HepG2 (cell line): ENCODE measurements around the gene BLOC1S4. TPM values are rescaled to one million over a fixed set of nuclear protein-coding genes. Genes with fewer than 3 reads are reported as not detected.

Experiments used
- CCDC6 ChIP-seq: sonication (generic); formaldehyde crosslinking; IDR thresholded peaks from 2 replicates; pipeline ENCODE4 v1.8.1; 2022; ENCODE audit warnings: mild to moderate bottlenecking, missing genetic modification reagents, moderate library complexity
- CREB3 ChIP-seq: sonication (generic); formaldehyde crosslinking; IDR thresholded peaks from 2 replicates; pipeline ENCODE4 v1.5.0; 2020; ENCODE audit warnings: missing genetic modification reagents
- DR1 ChIP-seq: sonication (generic); formaldehyde crosslinking; IDR thresholded peaks from 2 replicates; pipeline ENCODE4 v1.8.0; 2021; ENCODE audit warnings: mild to moderate bottlenecking, missing genetic modification reagents, inconsistent platforms
- HNRNPLL ChIP-seq: fragments of 200-400 bp; formaldehyde crosslinking; IDR thresholded peaks from 2 replicates; pipeline ENCODE4 v1.6.1; 2017; ENCODE audit warnings: mild to moderate bottlenecking, low read depth, low read length; ENCODE audit not compliant: poor library complexity, severe bottlenecking
- MEF2D ChIP-seq: sonication (generic); formaldehyde crosslinking; IDR thresholded peaks from 2 replicates; pipeline ENCODE4 v1.5.1; 2020; ENCODE audit warnings: mild to moderate bottlenecking, missing genetic modification reagents
- MNT ChIP-seq: fragments of 450-650 bp; IDR thresholded peaks from 2 replicates; pipeline ENCODE4 v1.6.1; 2016
- MXI1 ChIP-seq: IDR thresholded peaks from 3 replicates; pipeline ENCODE4 v1.6.1; 2012; ENCODE audit warnings: low read depth, low read length, inconsistent platforms, borderline replicate concordance
- POGK ChIP-seq: sonication (generic); formaldehyde crosslinking; conservative IDR thresholded peaks from 2 replicates; pipeline ENCODE4 v1.8.0; 2022; ENCODE audit warnings: mild to moderate bottlenecking, moderate library complexity, missing genetic modification reagents
- PPARG ChIP-seq: conservative IDR thresholded peaks from 2 replicates; pipeline ENCODE4 v1.6.1; 2016; ENCODE audit warnings: missing biosample characterization, missing genetic modification reagents
- PTBP1 ChIP-seq: fragments of 200-400 bp; formaldehyde crosslinking; IDR thresholded peaks from 2 replicates; pipeline ENCODE4 v1.6.1; 2018; ENCODE audit warnings: low read length, low read depth; ENCODE audit not compliant: poor library complexity, severe bottlenecking
- SP5 ChIP-seq: IDR thresholded peaks from 2 replicates; pipeline ENCODE4 v1.6.1; 2016; ENCODE audit warnings: low read depth, borderline replicate concordance
- TCF12 ChIP-seq, 2 experiments: fragments of 450-650 bp in 1 of 2; sonication (generic) in 1 of 2; formaldehyde crosslinking in 1 of 2; IDR thresholded peaks; 2 replicates each; pipeline versions ENCODE4 v1.6.1 to v1.8.0; 2017 to 2022; ENCODE audit warnings: antibody characterized with exemption in 1 of 2, mild to moderate bottlenecking in 1 of 2, missing genetic modification reagents in 1 of 2, moderate library complexity in 1 of 2
- TRAFD1 ChIP-seq: sonication (generic); formaldehyde crosslinking; IDR thresholded peaks from 2 replicates; pipeline ENCODE4 v1.5.1; 2020; ENCODE audit warnings: missing genetic modification reagents, mild to moderate bottlenecking, borderline replicate concordance
- ZFP36L1 ChIP-seq: sonication (generic); formaldehyde crosslinking; IDR thresholded peaks from 2 replicates; pipeline ENCODE4 v1.8.0; 2022; ENCODE audit warnings: mild to moderate bottlenecking, missing genetic modification reagents, moderate library complexity
- ZNF136 ChIP-seq: sonication (generic); formaldehyde crosslinking; IDR thresholded peaks from 2 replicates; pipeline ENCODE4 v1.8.1; 2022; ENCODE audit warnings: low read depth, mild to moderate bottlenecking, moderate library complexity, missing genetic modification reagents
- ZNF496 ChIP-seq: sonication (generic); formaldehyde crosslinking; IDR thresholded peaks from 2 replicates; pipeline ENCODE4 v1.8.1; 2023; ENCODE audit warnings: mild to moderate bottlenecking, moderate library complexity, missing genetic modification reagents; ENCODE audit not compliant: insufficient replicate concordance
- ZNF512 ChIP-seq: sonication (generic); formaldehyde crosslinking; IDR thresholded peaks from 2 replicates; pipeline ENCODE4 v1.4.0; 2020; ENCODE audit warnings: mild to moderate bottlenecking, missing genetic modification reagents
- ZNF564 ChIP-seq: sonication (generic); formaldehyde crosslinking; IDR thresholded peaks from 2 replicates; pipeline ENCODE4 v1.8.1; 2023; ENCODE audit warnings: mild to moderate bottlenecking, missing genetic modification reagents
- ZNF639 ChIP-seq: conservative IDR thresholded peaks from 2 replicates; pipeline ENCODE4 v1.6.1; 2018; ENCODE audit warnings: missing genetic modification reagents
- ZNF816 ChIP-seq: sonication (generic); formaldehyde crosslinking; IDR thresholded peaks from 2 replicates; pipeline ENCODE4 v1.8.0; 2022; ENCODE audit warnings: missing genetic modification reagents, mild to moderate bottlenecking, borderline replicate concordance
- polyA plus RNA-seq, 8 experiments: library from polyadenylated mRNA; depleted of rRNA in 3 of 8; stranded (reverse) in 7 of 8; unstranded in 1 of 8; fragments of >200 nt; fragmentation: Illumina TruSeq in 4 of 8; extraction: Trizol in 4 of 8; gene quantifications; 2 replicates each; pipeline versions ENCODE4 v1.2.1 to v1.2.3, GENCODE V29; 2011 to 2016; ENCODE audit warnings: low read depth in 4 of 8, missing spikeins in 1 of 8, mixed read lengths in 1 of 8; ENCODE audit not compliant: insufficient read depth in 1 of 8
- total RNA-seq, 5 experiments: library from RNA; depleted of rRNA; stranded (reverse); fragments of >200 nt; fragmentation: Illumina TruSeq; extraction: Trizol; gene quantifications; 2 replicates each; pipeline ENCODE4 v1.2.3, GENCODE V29; 2016; ENCODE audit warnings: low read depth in 1 of 5

The BLOC1S4 gene
- total and polyA plus RNA-seq, 2 of the 13 experiments (the other 11 are each of a cell fraction or from before 2014, with no cell fraction given), result 15.5 to 20.9 TPM

GRCh38 chr4:6753103-6753560 is 37.2 kb downstream of the BLOC1S4 start (continued):
- no peak for TF ChIP-seq CREB3 (CRISPR knock-in tag)
- no peak for TF ChIP-seq ZNF512
- TF ChIP-seq MEF2D (CRISPR knock-in tag), result peak; percentile 84; the same call in 1 of the 2 replicates
- TF ChIP-seq ZNF136, result no peak
- TF ChIP-seq TCF12 (IDR thresholded peaks at IDR 0.05), result no peak
- no peak; the same call in 1 of the 2 replicates for TF ChIP-seq TCF12 (CRISPR knock-in tag; IDR thresholded peaks at IDR 0.05)
- TF ChIP-seq ZFP36L1 (CRISPR knock-in tag), result no peak
- TF ChIP-seq MXI1, result peak; percentile 67; the same call in 1 of the 3 replicates
- TF ChIP-seq SP5 (CRISPR knock-in tag), result peak; percentile 97
- TF ChIP-seq ZNF816 (CRISPR knock-in tag), result no peak
- TF ChIP-seq HNRNPLL, result peak; percentile 39
- TF ChIP-seq ZNF496, result no peak
- TF ChIP-seq ZNF564 (CRISPR knock-in tag), result 0 out of 2 replicates have a peak, but pooled peaks have one; percentile 30
- TF ChIP-seq PPARG (CRISPR knock-in tag), result peak; percentile 98
- no peak for TF ChIP-seq POGK (CRISPR knock-in tag)
- no peak for TF ChIP-seq MNT
- no peak for TF ChIP-seq CCDC6 (CRISPR knock-in tag)
- peak; percentile 80 for TF ChIP-seq DR1 (CRISPR knock-in tag)
- TF ChIP-seq TRAFD1 (CRISPR knock-in tag), result no peak
- TF ChIP-seq PTBP1, result no peak
- TF ChIP-seq ZNF639 (CRISPR knock-in tag), result no peak
